ENCODE measurements around the gene SPINT4.

Gene SPINT4

DNA sequence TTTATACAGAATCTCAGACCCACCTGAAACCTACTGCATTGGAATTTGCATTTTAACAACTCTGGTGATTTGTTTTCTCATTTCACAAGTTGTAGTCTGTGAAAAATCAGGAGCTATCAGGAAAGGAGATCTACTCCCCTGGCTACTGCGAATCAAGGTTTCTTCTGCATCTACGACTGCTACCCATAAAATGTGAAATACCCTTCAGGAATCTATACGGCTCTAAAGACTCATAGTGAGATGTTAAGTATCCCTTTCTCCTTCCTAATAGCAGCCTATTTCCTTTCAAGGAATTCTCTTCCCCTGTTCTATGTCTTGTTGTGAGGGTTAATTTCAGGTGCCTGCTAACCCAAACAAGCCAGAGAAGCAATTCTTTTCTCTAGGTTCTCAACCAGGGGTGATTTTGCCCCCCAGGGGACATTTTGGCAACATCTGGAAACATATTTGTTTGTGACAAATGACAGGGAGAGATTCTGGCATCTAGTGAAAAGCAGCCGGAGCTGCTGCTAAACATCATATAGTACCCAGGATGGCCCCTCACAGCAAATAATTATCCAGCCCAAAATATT is 43.2 kb downstream of the SPINT4 start:
- no peak for DNase-seq (ENCODE audit: low read depth, low spot score)

DNA sequence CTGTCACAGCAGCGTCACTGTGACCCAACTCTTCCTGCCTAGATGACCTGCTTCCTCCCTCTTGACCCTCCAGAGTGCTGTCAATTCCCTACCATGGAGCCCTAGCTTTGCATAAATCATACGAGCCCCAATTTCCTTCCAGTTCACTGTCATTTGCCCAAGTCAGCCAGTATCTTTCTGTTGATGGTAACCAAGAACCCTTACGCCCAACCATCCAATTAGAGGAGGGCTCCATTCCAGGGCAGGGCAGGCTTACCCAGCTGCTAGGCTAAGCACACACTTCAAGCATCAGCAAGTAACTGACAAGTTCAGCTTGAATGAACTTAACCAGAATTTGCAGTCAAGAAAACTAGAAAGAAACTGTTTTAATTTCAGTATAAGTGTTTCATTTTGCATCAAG is 43.8 kb downstream of the SPINT4 start:
- DNase-seq (ENCODE audit: low read depth, low spot score), result no peak

DNA sequence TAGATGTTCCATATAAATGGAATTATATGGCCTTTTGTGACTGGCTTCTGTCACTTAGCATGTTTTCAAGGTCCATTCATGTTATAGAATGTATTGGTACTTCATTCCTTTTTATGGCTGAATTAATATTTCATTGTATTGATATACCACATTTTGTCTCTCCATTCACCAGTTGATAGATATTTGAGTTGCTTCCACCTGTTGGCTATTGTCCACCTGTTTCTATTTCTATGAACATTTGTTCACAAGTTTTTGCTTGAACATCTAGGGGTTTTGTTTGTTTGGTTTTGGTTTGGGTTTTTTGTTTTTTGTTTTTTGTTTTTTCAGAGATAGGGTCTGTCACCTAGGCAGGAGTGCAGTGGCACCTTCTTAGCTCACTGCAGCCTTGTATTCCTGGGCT is 46.3 kb downstream of the SPINT4 start:
- no peak for DNase-seq (ENCODE audit: low read depth, low spot score)

DNA sequence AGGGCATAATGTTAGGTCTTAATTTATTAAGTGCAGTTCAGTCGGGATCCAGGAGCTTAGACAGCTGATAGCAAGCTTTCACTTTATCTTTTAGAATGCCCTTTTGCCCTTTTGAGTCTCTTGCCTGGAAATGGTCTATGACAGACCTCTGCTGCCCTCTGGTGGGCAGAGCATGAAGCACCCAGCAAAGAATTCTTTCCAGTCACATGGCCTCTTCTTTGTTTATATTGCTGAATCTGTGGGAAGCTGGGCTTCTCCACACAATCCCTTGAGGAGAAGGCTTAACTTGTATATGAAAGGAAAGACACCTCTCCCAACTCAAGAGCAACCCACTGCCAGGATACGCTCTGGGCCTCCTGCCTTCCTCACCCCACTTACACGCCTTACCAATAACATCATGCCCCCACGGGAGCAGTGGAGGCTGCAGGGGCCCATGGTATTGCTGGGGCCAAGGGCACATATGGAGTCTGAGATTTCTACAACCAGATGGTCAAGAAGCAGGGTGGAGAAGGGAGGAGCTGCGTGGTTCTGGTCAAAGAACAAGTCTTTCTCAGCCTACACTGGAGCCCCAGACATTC is 49.1 kb downstream of the SPINT4 start:
- peak; percentile 87 for DNase-seq (ENCODE audit: low read depth, low spot score)

DNA sequence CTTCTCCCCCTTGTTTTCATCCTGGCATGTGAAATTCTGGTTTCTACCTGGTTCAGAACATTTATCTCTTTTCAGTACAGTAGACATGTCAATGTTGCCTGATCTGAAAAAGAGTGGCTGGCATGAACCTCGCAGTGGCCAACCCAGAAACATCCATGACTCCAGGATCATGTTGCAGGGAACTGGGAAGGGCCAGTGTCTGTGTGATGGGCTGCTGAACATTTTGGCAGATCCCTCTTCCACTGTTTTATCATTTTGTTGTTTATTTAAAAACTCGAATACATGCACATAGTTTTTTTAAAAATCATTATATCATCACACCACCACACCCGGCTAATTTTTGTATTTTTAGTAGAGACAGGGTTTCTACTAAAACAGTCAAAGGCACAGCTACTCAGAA is 50.5 kb downstream of the SPINT4 start:
- DNase-seq (ENCODE audit: low read depth, low spot score), result no peak

DNA sequence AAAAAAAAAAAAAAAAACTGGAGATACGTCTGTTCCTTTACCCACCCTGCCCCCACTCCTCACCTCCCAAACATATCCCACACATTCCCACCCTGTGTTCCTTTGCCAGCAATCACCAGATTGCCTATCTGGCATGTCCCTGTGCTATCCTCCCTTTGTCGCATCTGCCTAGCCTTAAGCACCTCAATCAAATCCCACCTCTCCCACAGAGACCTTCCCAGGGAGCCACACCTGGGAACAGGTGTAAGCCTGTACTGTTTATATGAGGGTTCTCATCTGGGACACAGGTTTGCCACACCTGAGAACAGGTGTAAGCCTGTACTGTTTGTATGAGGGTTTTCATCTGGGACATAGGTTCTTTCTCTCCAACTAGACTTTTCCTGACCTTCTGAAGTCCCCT is 52.8 kb downstream of the SPINT4 start:
- no peak for DNase-seq (ENCODE audit: low read depth, low spot score)

DNA sequence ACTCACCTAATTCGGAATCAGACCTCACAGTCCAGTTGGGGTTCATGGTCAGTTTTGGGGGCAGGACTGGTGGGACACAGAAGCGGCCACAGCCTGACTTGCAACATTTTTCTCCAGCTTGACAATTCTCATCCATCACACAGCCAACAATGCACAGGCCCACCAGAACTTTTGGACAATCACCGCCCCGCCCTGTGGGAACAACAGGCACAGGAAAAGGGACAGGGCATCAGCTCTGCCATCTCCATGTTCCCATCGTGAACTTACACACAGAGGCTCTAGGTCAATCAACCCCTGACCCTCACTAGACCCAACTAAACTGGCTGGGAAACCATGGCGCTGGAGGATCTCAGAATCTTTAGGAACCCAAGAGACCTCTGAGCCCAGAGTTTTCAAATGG is 53.3 kb downstream of the SPINT4 start:
- DNase-seq (ENCODE audit: low read depth, low spot score), result no peak
